ENCODE results near the gene SDF2.

DNA sequence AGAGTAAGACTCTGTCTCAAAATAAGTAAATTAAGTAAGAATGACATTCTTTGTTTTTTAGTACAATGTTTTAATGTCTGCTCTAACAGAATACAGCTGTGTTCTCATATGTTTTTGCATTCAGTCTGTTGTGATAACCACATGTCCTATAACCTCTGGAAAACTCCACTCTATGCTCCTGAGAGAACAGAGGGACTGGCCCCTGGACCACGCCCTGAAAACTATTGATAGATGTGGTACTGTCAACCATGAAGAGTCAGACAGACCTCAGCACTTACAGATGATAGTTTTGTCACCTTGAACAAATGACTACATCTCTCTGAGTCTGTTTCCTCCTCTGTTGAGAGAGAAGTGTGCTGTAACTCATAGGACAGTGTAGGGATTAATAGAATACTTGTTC is 8.2 kb upstream of the SDF2 start:
- TF ChIP-seq, protein P1, sequence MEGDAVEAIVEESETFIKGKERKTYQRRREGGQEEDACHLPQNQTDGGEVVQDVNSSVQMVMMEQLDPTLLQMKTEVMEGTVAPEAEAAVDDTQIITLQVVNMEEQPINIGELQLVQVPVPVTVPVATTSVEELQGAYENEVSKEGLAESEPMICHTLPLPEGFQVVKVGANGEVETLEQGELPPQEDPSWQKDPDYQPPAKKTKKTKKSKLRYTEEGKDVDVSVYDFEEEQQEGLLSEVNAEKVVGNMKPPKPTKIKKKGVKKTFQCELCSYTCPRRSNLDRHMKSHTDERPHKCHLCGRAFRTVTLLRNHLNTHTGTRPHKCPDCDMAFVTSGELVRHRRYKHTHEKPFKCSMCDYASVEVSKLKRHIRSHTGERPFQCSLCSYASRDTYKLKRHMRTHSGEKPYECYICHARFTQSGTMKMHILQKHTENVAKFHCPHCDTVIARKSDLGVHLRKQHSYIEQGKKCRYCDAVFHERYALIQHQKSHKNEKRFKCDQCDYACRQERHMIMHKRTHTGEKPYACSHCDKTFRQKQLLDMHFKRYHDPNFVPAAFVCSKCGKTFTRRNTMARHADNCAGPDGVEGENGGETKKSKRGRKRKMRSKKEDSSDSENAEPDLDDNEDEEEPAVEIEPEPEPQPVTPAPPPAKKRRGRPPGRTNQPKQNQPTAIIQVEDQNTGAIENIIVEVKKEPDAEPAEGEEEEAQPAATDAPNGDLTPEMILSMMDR (IDR thresholded peaks at IDR 0.05): no peak
- TF ChIP-seq POLR2A (IDR thresholded peaks at IDR 0.05): no peak
